BE2C (cell line): ENCODE data around the gene MRPL38.
"Not testable (repeated sequence)": the region's sequence is repeated elsewhere in the genome, so short reads cannot be mapped to it uniquely, and the experiment has no call there.

Experiments used
- DNase-seq: peaks from one replicate; pipeline ENCODE4 v3.0.0-alpha.2; 2020
- H3K27me3 ChIP-seq: fragments of 250-450 bp; sonication (Bioruptor Pico); 2 replicates; pipeline ENCODE4 v1.5.1; 2020; ENCODE audit warnings: mild to moderate bottlenecking
- H3K36me3 ChIP-seq: fragments of 250-450 bp; sonication (Bioruptor Pico); 2 replicates; pipeline ENCODE4 v1.5.1; 2020; ENCODE audit warnings: mild to moderate bottlenecking
- H3K4me1 ChIP-seq: fragments of 250-450 bp; sonication (Bioruptor Pico); 2 replicates; pipeline ENCODE4 v1.5.1; 2020
- H3K4me3 ChIP-seq: 2 replicates; pipeline ENCODE4 v1.5.1; 2011; ENCODE audit warnings: low read depth, low read length
- H3K9me3 ChIP-seq: fragments of 250-450 bp; sonication (Bioruptor Pico); 2 replicates; pipeline ENCODE4 v1.5.1; 2020
- TF ChIP-seq, protein P1 (sequence below): IDR thresholded peaks from 2 replicates; pipeline ENCODE4 v1.5.1; 2012; ENCODE audit warnings: mild to moderate bottlenecking, low read depth, low read length

Gene MRPL38

GRCh38 chr17:75873587-75874322 is 30.9 kb downstream of the MRPL38 start:
- H3K9me3 ChIP-seq, result no peaks in the 10 kb centered on the region
- no peaks in the 10 kb centered on the region for H3K36me3 ChIP-seq
- H3K27me3 ChIP-seq, result peaks cover 9% of the 10 kb centered on the region
- peaks cover 9% of the 10 kb centered on the region for H3K4me1 ChIP-seq
- DNase-seq, result no peak
- no peak overlapping the region for H3K4me3 ChIP-seq
- TF ChIP-seq, protein P1, sequence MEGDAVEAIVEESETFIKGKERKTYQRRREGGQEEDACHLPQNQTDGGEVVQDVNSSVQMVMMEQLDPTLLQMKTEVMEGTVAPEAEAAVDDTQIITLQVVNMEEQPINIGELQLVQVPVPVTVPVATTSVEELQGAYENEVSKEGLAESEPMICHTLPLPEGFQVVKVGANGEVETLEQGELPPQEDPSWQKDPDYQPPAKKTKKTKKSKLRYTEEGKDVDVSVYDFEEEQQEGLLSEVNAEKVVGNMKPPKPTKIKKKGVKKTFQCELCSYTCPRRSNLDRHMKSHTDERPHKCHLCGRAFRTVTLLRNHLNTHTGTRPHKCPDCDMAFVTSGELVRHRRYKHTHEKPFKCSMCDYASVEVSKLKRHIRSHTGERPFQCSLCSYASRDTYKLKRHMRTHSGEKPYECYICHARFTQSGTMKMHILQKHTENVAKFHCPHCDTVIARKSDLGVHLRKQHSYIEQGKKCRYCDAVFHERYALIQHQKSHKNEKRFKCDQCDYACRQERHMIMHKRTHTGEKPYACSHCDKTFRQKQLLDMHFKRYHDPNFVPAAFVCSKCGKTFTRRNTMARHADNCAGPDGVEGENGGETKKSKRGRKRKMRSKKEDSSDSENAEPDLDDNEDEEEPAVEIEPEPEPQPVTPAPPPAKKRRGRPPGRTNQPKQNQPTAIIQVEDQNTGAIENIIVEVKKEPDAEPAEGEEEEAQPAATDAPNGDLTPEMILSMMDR, result no peak

- peaks cover 9% of the 10 kb centered on the region for H3K4me1 ChIP-seq
These were observed 32.0 kb downstream of the MRPL38 start for GRCh38 chr17:75872434-75873351.

GRCh38 chr17:75870228-75870627 is 34.5 kb downstream of the MRPL38 start:
- H3K36me3 ChIP-seq, DNase-seq, H3K4me3 ChIP-seq, H3K27me3 ChIP-seq, H3K4me1 ChIP-seq, H3K9me3 ChIP-seq: not testable (repeated sequence)

More at GRCh38 chr17:75872434-75873351, 32.0 kb downstream of the MRPL38 start:
- no peak overlapping the region for H3K4me3 ChIP-seq
- peaks cover under 1% of the 10 kb centered on the region for H3K27me3 ChIP-seq
- TF ChIP-seq, protein P1, result no peak
- H3K9me3 ChIP-seq, result no peaks in the 10 kb centered on the region
- DNase-seq, result no peak
- H3K36me3 ChIP-seq, result no peaks in the 10 kb centered on the region

GRCh38 chr17:75869282-75870141 is 35.2 kb downstream of the MRPL38 start:
- H3K9me3 ChIP-seq, result no peaks in the 10 kb centered on the region
- H3K4me3 ChIP-seq, result no peak overlapping the region
- no peaks in the 10 kb centered on the region for H3K36me3 ChIP-seq
- no peaks in the 10 kb centered on the region; the same call in 1 of the 2 replicates for H3K4me1 ChIP-seq
- DNase-seq, result no peak
- TF ChIP-seq, protein P1, result no peak
- no peaks in the 10 kb centered on the region for H3K27me3 ChIP-seq

DNA sequence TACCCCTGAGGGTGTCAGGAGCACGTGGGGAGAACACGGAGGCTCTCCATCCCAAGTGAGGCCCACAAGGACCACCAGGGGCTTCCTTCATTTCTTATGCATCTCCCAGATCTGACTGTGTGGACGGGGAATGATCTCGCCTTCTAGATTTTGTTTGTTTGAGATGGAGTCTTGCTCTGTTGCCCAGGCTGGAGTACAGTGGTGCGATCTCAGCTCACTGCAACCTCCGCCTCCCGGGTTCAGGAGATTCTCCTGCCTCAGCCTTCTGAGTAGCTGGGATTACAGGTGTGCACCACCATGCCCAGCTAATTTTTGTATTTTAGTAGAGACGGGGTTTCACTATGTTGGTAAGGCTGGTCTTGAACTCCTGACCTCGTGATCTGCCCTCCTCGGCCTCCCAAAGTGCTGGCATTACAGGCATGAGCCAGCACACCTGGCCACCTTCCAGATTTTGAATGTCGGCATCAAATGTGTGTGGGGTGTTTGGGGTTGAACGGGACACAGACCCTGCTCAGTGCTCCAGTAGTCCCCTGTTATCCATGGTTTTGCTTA is 35.9 kb downstream of the MRPL38 start:
- not testable (repeated sequence) for H3K9me3 ChIP-seq, H3K27me3 ChIP-seq, H3K4me3 ChIP-seq, H3K4me1 ChIP-seq, DNase-seq, H3K36me3 ChIP-seq

- H3K9me3 ChIP-seq, H3K27me3 ChIP-seq, H3K4me3 ChIP-seq, H3K36me3 ChIP-seq, DNase-seq, H3K4me1 ChIP-seq: not testable (repeated sequence)
These were observed 39.1 kb downstream of the MRPL38 start for GRCh38 chr17:75865404-75866188.

DNA sequence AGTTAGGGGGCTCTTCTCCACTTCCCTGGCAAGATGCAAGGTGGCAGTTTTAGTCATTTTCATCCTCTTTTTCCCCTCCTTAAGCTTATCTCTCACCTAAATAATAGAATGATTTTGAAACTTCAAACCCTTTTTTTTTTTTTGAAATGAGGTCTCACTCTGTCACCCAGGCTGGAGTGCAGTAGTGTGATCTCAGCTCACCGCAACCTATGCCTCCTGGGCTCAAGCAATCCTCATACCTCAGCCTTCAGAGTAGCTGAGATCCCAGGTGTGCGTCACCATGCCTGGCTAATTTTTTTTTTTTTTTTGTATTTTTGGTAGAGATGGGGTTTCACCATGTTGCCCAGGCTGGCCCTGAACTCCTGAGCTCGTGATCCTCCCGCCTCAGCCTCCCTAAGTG is 39.8 kb downstream of the MRPL38 start:
- H3K4me1 ChIP-seq, H3K4me3 ChIP-seq, H3K27me3 ChIP-seq, DNase-seq, H3K9me3 ChIP-seq, H3K36me3 ChIP-seq: not testable (repeated sequence)
